ENCODE measurements around the gene INTS4. TPM values are rescaled to one million over a fixed set of nuclear protein-coding genes. Genes with fewer than 3 reads are reported as not detected.
"Not testable (repeated sequence)": the region's sequence is repeated elsewhere in the genome, so short reads cannot be mapped to it uniquely, and the experiment has no call there.

The INTS4 gene
- total and polyA plus RNA-seq, 2 donors from 2014 or later, result 16.7 to 34.6 TPM

DNA sequence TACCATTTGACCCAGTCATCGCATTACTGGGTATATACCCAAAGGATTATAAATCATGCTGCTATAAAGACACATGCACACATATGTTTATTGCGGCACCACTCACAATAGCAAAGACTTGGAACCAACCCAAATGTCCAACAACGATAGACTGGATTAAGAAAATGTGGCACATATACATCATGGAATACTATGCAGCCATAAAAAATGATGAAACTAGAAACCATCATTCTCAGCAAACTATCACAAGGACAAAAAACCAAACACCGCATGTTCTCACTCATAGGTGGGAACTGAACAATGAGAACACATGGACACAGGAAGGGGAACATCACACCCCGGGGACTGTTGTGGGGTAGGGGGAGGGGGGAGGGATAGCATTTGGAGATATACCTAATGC, 105.4 kb downstream of the INTS4 start:
- H3K36me3 ChIP-seq (ENCODE audit: control insufficient read depth in 2 of 3, insufficient read depth in 3 of 3, low read length in 3 of 3); H3K27me3 ChIP-seq (ENCODE audit: control insufficient read depth, insufficient read depth, low read length); H3K27ac ChIP-seq (ENCODE audit: low read depth in 2 of 2, low read length in 2 of 2); DNase-seq; intact Hi-C loops (cut with DNase I); H3K9ac ChIP-seq (ENCODE audit: low read length in 3 of 3); FAIRE-seq; H3K4me3 ChIP-seq (ENCODE audit: low read length in 3 of 3); H3K4me1 ChIP-seq (ENCODE audit: control insufficient read depth in 2 of 3, insufficient read depth in 2 of 3, low read depth in 1 of 3, low read length in 3 of 3); H3K9me3 ChIP-seq (ENCODE audit: control insufficient read depth in 2 of 3, insufficient read depth in 1 of 3, low read length in 3 of 3): not testable (repeated sequence)

- H3K4me3 ChIP-seq (ENCODE audit: low read length in 3 of 3), result no peak overlapping the region
- H3K36me3 ChIP-seq (ENCODE audit: control insufficient read depth in 2 of 3, insufficient read depth in 3 of 3, low read length in 3 of 3), result peaks cover 0 to 17% (median 14%) of the 10 kb centered on the region in 3 donors
- DNase-seq (no peak), FAIRE-seq (no peak)
- H3K9ac ChIP-seq (ENCODE audit: low read length in 3 of 3), result no peak overlapping the region
- TF ChIP-seq CTCF (IDR thresholded peaks at IDR 0.05; ENCODE audit: borderline replicate concordance, extremely low read depth, insufficient read depth), result no peak
- H3K4me1 ChIP-seq (ENCODE audit: control insufficient read depth in 2 of 3, insufficient read depth in 2 of 3, low read depth in 1 of 3, low read length in 3 of 3), result no peaks in the 10 kb centered on the region
- H3K9me3 ChIP-seq (ENCODE audit: control insufficient read depth in 2 of 3, insufficient read depth in 1 of 3, low read length in 3 of 3), result no peaks in the 10 kb centered on the region
- H3K27me3 ChIP-seq (ENCODE audit: control insufficient read depth, insufficient read depth, low read length), result no peaks in the 10 kb centered on the region
- intact Hi-C loops (cut with DNase I), result no loop called here
- no peak overlapping the region for H3K27ac ChIP-seq (ENCODE audit: low read depth in 2 of 2, low read length in 2 of 2)
These were observed 108.1 kb downstream of the INTS4 start for GRCh38 chr11:77886401-77886800.

DNA sequence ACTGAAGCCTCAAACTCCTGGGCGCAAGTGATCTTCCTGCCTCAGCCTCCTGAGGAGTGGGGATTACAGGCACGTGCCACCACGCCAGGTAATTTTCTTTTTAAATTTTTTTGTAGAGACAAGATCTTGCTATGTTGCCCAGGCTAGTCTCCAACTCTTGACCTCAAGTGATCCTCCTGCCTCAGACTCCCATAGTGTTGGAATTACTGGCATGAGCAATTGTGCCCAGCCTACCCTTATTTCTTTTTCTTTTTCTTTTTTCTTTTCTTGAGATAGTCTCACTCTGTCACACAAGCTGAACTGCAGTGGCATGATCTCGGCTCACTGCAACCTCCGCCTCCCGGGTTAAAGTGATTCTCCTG, 109.7 kb downstream of the INTS4 start:
- Histone ChIP-seq H3K27me3 (ENCODE audit: control insufficient read depth, insufficient read depth, low read length) (no peaks in the 10 kb centered on the region), H3K36me3 (ENCODE audit: control insufficient read depth in 2 of 3, insufficient read depth in 3 of 3, low read length in 3 of 3) (peaks cover 0 to 22% (median 14%) of the 10 kb centered on the region in 3 donors), H3K4me3 (ENCODE audit: low read length in 3 of 3) (no peak overlapping the region), H3K9me3 (ENCODE audit: control insufficient read depth in 2 of 3, insufficient read depth in 1 of 3, low read length in 3 of 3) (no peaks in the 10 kb centered on the region), H3K4me1 (ENCODE audit: control insufficient read depth in 2 of 3, insufficient read depth in 2 of 3, low read depth in 1 of 3, low read length in 3 of 3) (no peaks in the 10 kb centered on the region), H3K27ac (ENCODE audit: low read depth in 2 of 2, low read length in 2 of 2) (no peak overlapping the region), H3K9ac (ENCODE audit: low read length in 3 of 3) (no peak overlapping the region)
- DNase-seq (no peak), FAIRE-seq (no peak)
- intact Hi-C loops (cut with DNase I), result no loop called here
- no peak for TF ChIP-seq CTCF (IDR thresholded peaks at IDR 0.05; ENCODE audit: borderline replicate concordance, extremely low read depth, insufficient read depth)

GRCh38 chr11:77884186-77884828, 110.2 kb downstream of the INTS4 start:
- H3K27ac ChIP-seq (ENCODE audit: low read depth in 2 of 2, low read length in 2 of 2), result no peak overlapping the region
- H3K9ac ChIP-seq (ENCODE audit: low read length in 3 of 3), result no peak overlapping the region
- no peak for FAIRE-seq
- intact Hi-C loops (cut with DNase I), result no loop called here
- H3K27me3 ChIP-seq (ENCODE audit: control insufficient read depth, insufficient read depth, low read length), result no peaks in the 10 kb centered on the region
- H3K4me3 ChIP-seq (ENCODE audit: low read length in 3 of 3), result no peak overlapping the region
- peaks cover 0 to 26% (median 17%) of the 10 kb centered on the region in 3 donors for H3K36me3 ChIP-seq (ENCODE audit: control insufficient read depth in 2 of 3, insufficient read depth in 3 of 3, low read length in 3 of 3)
- no peak for TF ChIP-seq CTCF (IDR thresholded peaks at IDR 0.05; ENCODE audit: borderline replicate concordance, extremely low read depth, insufficient read depth)
- no peaks in the 10 kb centered on the region for H3K9me3 ChIP-seq (ENCODE audit: control insufficient read depth in 2 of 3, insufficient read depth in 1 of 3, low read length in 3 of 3)
- no peaks in the 10 kb centered on the region for H3K4me1 ChIP-seq (ENCODE audit: control insufficient read depth in 2 of 3, insufficient read depth in 2 of 3, low read depth in 1 of 3, low read length in 3 of 3)
- peak in 2 of 5 donors; percentile 16 to 21 for DNase-seq

Data from kidney (tissue), 14 donors.